Stimulated activated CD8-positive, alpha-beta memory T cell treated with anti-CD3 and anti-CD28 coated beads, Interleukin-12 subunit alpha, Interleukin-12 subunit beta, amount 100 ng/mL, for 24 hours (primary cell): ENCODE measurements around the gene DBX1.
"Not testable (repeated sequence)": the region's sequence is repeated elsewhere in the genome, so short reads cannot be mapped to it uniquely, and the experiment has no call there.

Experiments used
- DNase-seq: peaks from one replicate; pipeline ENCODE4 v3.0.0-alpha.2; 2020; ENCODE audit errors: extremely low read depth

DBX1 gene, protein sequence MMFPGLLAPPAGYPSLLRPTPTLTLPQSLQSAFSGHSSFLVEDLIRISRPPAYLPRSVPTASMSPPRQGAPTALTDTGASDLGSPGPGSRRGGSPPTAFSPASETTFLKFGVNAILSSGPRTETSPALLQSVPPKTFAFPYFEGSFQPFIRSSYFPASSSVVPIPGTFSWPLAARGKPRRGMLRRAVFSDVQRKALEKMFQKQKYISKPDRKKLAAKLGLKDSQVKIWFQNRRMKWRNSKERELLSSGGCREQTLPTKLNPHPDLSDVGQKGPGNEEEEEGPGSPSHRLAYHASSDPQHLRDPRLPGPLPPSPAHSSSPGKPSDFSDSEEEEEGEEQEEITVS

DNA sequence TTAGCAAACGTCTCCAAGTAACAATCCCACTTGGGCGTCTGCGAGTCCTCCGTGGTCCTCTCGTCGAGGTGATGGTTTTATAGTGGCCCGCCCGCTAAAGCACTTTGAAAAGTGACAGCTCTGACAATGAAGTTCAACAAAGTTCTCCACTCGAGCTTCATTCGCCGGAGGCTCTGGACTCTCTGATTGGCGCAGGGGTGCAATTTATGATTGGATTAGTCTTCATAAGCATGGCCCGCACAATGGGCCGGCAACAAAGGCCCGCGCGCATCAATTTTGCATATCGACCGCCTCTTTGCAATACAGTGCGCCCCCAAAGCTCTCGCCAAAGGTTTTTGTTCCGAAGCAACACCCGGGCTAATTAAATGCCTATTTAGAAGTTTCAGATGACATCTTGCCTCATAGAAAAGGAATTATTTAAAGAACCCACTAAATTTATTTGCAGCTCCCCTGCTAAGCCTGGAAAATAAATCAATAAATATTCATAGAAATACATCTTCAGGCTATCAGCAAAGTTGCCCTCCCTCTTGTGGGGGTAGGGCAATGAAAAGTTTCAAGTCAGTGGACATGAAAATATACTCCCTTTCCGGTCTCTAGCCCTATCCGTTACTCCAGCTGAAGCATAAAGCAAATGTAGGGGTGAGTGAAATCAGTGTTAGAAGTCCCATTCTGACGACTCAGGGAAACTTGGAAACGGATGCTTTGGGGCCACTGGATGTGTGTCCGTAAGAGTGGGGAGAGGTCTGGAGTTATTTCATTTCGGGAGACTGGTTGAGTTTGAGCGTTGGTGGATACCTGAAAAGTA lies at the start of gene DBX1:
TSS of gene DBX1 (minus strand) at position 51 of the 805 bp plus-strand sequence. CDS start 151 bp downstream, outside the sequence.
- no peak for DNase-seq

DNA sequence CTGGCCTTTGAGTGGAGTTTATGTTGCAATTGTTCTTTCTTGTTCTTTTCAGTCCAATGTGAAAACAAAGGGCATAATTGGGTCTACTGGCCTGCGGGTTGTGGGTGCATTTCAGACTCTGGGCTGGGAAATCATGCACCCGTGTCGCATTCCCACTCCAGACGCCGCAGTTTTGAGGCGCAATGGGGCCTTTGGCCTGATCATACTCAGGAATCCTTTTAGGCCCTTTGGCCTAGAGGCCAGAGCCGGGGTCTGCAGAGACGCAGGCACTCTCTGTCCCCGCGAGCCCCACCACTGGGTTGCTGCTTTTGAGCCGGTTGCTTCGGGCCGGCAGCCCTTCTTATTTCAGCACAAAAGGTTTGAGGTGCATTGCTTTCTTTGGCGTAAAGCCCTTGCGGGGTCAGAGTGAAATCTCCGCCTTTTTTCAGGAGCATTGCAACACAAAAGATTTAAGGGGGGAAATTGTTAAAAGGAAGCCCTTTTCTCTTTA lies 48.4 kb upstream of the DBX1 start:
- DNase-seq = no peak

DNA sequence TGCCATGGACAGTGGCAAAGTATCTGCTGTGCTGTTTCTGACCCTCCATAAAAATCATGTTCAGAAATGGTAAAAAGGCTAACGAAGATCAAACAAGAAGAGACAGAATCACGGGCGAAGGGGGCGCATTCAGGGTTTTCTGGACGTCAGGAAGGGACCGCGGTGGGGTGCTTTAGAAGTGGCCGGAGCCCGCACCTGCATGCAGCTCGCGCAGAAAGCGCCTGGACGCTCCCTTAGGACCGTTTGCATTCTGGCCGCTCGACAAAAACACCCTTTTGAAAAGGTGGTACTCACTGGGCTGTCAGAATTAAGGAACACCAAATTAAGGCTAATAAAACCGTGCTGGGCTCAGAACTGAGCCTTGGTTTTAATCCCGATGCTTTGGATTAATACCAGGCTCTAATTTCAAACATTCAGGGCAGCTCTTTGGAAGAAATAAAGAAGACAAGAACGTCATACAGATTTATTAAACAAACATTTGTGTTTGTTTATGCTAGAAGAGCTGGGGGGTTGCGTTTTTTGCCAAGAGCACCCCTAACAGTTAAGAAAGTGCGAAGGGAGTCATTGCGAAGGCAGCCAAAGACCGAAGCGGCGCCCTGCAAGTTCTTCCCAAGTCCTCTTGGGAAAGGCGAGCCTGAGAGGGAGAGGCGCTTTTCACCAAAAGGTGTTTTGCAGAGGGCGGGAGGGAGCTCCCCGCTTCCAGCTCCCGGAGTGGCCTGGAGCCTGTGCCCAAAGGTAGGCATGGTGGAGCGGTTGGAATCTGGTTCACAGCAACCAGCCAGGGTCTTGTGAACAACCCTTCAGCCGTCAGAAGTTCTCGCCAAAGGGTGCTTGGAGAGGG lies 47.7 kb upstream of the DBX1 start:
- DNase-seq = no peak

DNA sequence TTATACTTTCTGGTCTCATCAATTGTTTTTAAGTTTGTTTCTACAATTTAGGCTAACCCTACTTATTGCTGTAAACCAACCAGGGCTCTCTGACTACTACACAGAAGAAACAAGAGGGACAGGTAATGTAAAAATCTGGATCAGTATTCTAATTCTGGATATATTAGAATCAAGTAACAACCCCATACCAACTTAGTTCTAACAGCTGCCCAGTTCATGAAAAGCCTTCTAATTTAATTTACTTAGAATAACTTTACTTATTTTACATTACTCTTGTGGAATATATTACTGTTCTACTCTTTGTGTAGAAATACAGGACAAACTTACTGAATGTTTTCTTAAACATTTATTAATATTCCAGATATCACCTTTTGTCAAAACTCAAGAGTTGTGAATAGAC lies 45.5 kb upstream of the DBX1 start:
- no peak for DNase-seq

DNA sequence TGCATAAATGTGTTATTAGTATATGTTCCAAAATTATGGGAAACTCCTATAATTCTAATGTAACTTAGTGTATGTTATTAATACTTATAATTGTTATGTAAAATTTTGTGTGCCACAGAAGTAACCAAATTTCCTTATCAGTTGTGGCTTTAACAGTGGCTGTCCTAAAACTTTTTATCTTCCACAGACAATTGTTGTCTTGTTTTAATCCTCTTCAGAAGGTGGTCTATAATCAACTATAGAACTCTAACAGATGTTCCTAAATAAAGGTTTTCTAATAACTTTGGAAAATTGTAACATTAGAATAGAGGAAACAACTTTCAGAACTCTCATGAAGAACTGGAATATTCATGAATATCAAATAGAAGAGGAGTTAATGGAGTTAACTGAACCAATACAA lies 44.4 kb upstream of the DBX1 start:
- DNase-seq = no peak

DNA sequence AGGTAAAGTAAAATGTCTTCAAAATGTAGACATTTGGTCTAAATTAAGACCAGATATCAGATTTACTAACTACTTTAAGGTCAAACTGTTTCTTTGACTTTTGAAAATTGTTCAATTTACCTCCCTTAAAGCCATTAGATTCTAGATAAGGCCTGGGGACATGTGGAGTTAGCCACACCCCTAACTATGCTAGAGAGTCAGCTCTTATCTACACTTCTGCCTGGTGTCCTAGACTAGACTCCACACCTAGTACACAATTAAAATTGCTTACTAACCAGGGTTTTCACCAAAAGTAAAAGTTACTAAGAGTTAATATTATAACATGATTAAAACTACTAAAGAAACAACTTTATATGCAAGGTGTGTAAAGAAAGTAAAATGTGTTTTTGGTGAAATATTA lies 43.6 kb upstream of the DBX1 start:
- no peak for DNase-seq

DNA sequence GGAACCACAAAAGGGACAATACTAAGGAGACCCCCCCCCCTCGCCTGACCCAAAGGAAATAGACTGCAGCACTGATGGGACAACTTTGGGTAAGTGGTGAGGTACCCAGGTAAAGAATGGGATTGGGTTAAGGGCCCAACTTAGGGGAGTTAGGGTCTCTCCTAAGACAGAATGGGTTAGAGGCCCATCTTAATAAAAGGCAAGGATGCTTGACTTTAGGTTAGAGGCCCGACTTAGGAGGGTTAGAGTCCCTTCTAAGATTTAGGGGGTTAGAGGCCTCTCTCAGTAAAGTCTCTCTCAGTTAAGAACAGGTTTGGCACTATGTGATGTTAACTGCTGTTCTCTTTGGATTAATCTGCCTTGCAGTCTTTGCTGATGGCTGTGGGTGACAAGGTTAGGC lies 41.0 kb upstream of the DBX1 start:
- no peak for DNase-seq

DNA sequence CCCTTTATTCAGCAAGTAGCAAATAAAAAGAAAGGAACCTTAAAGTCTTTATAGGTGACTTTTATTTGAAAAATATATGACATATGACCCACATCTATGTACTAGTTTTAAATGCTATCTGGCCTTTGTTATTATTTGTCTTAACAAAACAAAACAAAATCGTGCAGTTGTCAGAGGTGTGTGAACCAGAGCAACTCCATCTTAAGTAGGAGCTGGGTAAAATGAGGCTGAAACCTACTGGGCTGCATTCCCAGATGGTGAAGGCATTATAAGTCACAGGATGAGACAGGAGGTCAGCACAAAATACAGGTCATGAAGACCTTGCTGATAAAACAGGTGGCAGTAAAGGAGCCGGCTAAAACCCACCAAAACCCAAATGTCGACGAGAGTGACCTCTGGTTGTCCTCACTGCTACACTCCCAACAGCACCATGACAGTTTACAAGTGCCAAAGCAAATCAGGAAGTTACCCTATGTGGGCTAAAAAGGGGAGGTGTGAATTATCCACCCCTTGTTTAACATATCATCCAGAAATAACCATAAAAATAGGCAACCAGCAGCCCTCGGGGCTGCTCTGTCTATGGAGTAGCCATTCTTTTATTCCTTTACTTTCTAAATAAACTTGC lies 40.2 kb upstream of the DBX1 start:
- not testable (repeated sequence) for DNase-seq

DNA sequence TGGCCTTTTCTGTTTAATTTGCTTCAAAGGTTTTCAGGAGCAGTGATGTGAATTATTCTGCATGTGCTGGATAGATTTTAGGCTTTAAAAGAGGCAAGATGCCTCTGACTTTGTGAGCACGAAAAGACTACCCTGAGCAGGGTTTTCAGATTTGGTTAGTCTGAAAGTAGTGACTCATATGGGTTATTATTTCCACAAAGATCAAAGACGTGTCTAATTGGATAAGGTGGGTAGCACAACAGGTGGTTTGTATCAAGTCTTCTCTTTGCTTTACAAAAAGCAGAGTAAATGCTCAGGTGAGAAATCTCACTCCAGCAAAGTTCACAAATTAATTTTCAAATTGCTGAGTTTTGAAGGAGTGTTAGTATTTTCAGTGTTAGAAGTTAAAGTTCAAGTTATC lies 37.6 kb upstream of the DBX1 start:
- no peak for DNase-seq

DNA sequence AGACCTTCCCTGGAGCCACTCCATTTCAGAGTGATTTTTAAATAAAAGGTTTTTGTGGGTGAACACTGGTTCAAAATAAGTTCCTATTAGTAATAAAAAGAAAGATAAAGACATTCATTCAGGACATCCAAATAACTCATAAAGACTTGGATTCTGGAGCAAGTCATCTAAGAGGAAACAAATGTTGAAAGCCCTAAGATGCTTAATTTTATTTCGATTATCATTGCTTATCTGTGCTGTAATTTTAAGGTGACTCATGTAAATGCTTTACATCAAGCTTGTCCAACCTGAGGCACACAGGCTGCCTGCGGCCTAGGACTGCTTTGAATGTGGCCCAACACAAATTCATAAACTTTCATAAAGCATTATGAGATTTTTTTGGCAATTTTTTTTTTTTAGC lies 34.2 kb upstream of the DBX1 start:
- DNase-seq = no peak

DNA sequence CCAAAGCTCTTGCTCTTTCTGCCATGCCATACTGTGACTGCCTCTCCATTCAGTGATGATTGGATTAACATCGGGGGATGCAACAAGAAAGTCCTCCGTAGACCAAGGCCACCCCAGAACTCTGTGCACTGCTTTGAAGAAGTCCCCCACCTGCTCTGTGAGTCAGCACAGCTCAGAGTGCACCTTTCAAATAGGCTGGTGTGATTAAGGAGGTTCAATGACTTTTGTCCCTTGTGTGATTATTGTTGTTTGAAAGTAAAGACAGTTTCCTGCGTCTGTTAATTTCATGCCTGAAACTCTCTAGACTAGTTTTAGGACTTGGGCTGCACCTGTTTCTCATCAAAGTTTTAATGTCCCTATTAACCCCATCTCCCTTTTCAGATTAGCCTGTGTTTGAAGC lies 33.0 kb upstream of the DBX1 start:
- DNase-seq = no peak

DNA sequence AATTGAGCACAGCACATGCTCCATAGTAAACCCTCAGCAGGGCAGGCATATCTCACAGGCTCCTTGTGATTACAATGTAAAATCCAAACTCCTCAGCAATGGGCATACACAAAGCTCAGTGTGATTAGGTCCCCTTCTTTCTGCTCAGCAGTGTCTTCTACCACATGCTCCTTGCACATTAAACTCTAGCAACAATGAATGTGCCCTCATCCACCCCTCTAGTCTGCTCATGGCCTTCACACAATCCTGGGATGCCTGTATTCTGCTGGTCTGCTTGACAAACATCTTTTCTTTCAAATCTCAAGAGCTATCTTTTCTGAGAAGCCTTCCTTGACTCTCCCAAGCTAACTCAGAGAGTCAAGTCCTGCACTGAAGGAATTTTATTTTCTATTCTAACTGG lies 32.4 kb upstream of the DBX1 start:
- no peak for DNase-seq

DNA sequence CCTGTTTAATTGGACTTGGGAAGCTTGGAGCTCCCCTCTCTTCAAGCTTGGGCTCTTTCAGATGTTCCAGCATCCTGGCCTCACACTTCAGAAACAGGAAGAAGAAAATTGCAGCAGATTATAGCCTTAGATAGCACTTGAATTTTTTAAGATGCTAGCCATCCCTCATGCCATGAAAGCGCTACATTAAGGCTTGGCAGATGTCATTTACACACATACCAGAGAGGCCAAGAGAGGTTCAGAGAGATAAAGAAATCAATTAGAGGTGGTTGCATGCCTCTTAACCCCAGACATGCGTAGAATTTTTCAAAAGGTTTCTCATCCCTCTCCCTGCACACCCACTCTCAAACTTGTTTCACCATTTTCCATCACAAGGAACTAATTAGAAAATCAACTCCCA lies 31.9 kb upstream of the DBX1 start:
- DNase-seq = no peak

DNA sequence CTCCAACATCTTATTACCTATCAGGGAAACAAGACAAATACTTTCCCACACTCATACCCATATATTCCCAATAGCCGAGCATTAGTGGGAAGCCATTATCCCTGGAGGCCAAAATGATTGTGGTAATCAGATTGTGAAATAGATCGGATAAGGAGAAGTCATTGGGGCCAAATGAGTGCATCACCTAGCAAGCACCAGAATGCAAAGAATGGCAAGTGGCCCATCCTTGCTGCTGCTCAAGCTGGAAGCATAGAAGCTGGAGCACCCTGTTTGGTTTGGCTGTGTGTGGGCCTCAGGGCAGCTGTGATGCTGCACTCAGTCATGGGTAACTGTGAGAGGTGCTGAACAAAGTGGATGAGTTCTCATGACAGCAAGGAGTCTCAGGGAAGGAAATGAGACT lies 18.7 kb upstream of the DBX1 start:
- no peak for DNase-seq

DNA sequence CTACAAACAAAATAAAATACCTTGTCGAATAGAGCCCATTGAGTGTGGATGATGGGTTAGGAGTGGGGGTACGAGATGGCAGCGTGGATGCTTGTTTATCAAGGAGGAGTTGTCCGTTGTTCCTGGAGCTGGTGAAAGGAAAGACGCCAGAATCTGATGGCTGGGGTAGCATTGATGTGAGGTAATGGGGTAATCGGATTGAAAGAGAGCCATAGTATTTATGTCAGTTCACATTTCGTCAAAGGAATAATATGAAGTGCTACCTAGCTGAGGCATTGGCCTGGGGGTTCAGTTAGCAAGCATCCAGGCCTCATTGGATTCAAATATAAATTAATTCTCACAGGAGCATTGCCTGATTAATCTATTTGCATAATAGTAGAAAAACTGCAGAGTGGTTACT lies 16.9 kb upstream of the DBX1 start:
- no peak for DNase-seq

DNA sequence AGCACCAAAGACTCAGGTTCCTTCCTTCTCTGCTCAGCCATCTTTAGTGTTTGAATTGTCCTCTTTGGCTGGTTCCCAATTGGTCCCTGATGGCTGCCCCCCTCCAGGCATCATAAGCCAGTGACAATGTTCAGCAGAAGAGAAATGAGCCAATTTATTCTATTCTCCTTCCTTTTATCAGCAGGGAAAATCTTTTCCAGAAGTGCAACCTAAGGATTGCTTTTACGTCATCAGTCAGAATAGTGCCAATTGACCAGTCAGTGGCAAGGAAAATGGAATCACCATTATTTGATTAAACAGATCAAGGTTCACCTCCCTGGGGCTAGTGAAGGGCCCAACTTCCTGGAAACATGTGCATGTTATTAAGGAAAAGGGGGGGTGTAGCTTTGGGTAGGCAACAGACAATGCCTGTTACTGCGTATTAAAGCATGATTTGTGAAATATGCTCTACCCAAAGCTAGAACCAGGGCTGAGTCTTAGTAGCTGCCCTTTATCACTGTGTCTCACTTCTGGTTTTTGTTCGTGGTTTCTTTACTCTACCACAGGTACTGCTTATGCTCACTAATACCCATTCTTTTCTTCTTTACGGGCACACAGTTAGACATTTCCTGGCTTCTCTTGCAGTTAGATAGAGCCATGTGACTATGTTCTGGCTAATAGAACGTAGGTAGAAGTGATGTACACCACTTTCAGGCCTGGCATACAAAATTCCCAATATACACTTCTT lies 12.6 kb upstream of the DBX1 start:
- no peak for DNase-seq

DNA sequence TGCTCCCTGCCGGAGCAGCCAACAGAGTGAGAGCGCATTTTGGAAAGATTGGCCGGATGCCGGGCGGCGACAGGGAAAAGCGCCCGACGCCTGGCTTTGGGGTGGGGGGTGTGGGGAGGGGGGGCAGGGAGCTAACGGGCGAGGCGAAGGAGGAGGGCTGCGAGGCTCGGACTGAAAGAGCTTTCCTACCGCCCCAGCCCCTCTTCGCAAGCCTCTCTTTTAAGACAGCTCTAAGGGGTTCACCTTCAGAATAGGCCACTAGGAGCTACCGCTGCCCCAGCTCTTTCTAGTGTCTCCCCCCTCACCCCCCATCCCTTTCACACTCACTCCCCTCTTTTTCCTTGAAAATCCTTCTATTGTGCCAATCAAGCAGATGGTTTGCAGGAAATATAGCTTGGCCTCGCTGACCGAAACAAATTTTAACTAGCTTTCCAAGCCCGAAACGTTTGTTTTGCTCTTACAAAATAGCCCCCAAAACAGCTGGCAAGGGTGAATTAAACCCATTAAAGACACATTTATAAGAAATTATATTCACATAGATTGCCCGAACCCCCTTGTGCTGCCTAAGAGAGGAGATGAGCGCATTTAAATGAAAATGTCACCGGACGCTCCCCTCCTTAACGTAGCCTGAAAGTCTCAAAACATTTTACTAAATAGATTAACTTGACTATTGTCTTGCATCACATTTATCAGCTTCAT lies 3.7 kb upstream of the DBX1 start:
- no peak for DNase-seq

DNA sequence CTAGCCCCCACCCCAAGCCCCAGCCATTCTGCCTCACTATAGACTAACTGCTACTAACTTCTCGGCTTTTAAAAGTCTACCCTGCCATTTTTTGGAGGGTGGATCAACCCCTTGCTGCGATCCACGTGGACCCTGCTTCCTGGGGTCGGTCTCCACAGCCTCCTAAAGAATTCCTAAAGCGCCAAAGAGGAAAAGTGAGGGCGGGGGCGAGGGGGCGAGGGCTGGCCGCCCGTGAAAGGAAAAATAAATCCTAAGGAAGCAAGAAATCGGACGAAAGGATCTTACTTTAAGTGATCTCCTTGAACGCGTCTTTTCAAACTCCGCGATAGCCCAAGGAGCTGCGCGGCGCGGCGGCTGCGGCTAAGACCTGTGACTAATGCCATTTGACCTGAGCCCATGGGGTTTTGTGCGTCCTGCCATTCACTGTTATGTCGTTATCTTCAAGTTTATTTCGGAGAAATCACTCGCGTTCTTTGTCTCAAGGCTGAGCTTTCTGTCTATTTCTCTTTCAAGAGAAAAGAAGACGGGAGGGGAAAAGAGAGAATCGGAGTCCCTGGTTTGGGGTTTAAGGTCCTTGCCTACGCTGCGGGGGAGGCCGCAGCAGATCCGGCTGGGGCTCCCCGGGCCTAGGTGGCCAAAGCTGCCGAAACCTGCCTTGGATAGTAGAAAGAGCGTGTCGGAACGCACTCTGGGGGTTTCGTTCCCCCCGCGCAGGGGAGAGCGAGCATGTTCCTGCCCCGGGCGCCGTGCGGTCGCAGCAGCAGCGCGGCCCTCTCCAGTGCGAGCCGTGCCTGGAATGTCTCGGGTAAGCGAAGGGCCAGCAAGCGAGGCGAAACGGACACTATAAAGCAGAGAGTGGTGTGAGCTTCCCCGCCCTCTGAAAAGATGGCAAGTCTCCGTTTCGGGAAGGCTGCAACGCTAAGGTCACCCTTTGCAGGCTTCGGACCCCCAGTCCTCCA lies 2.8 kb upstream of the DBX1 start:
- DNase-seq = no peak
